Activated CD8-positive, alpha-beta memory T cell treated with anti-CD3 and anti-CD28 coated beads, Interleukin-2, amount 10 ng/mL, durations not matched to agents 7 days and 5 days (primary cell): Measurements from ENCODE around the gene ATR. TPM values are rescaled to one million over a fixed set of nuclear protein-coding genes. Genes with fewer than 3 reads are reported as not detected.
"Not testable (repeated sequence)": the region's sequence is repeated elsewhere in the genome, so short reads cannot be mapped to it uniquely, and the experiment has no call there.

Experiments used
- ATAC-seq: fragments of 150-1000 bp; cut with Tn5 transposase; one replicate; pipeline ENCODE4 v1.10.0; 2021; ENCODE audit warnings: moderate library complexity
- CTCF ChIA-PET: fragments of 350-600 bp; sonication (Branson Sonifier 250); formaldehyde crosslinking; loops from one replicate; lab custom pipeline; 2021; ENCODE audit warnings: antibody characterized with exemption; lab: Charles Lee
- DNase-seq: peaks from one replicate; pipeline ENCODE4 v3.0.0-alpha.2; 2020
- H3K27ac Mint-ChIP-seq: one replicate; pipeline ENCODE4 v1.8.0; 2021; ENCODE audit warnings: mild to moderate bottlenecking, mixed read lengths
- H3K27me3 Mint-ChIP-seq: one replicate; pipeline ENCODE4 v1.8.0; 2021; ENCODE audit warnings: mixed read lengths
- H3K36me3 Mint-ChIP-seq: one replicate; pipeline ENCODE4 v1.8.0; 2021; ENCODE audit warnings: mild to moderate bottlenecking, mixed read lengths
- H3K4me1 Mint-ChIP-seq: one replicate; pipeline ENCODE4 v1.8.0; 2021; ENCODE audit warnings: mixed read lengths
- H3K4me3 Mint-ChIP-seq: one replicate; pipeline ENCODE4 v1.8.0; 2021; ENCODE audit warnings: mild to moderate bottlenecking, moderate library complexity, mixed read lengths
- H3K9me3 Mint-ChIP-seq: one replicate; pipeline ENCODE4 v1.8.0; 2022; ENCODE audit warnings: low read depth, mixed read lengths
- total RNA-seq, 2 experiments: library from RNA; stranded (reverse); gene quantifications; one replicate each; pipeline ENCODE4 v1.2.3, GENCODE V29; 2021

The ATR gene
- total RNA-seq, 2 experiments from 2014 or later = 34.9 to 40.0 TPM

DNA sequence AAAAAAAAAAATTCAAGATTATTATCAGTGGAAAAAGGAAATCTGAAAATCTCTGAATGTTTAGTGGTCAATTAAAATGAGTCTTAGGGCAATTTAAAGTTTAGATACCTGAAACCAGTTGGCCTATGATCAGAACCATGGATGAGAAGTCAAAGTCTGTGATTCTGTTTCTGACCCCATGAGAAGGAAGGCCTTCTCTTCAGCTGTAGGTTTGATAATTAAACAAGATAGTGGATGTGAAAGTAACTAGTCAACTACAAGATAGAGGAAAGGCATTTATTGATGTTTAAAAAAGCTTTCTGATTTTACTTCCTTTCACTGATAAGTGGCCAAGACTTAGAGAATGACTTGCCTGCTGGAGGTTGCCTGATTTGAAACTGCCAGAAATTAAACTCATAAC is 26.4 kb upstream of the ATR start:
- no peaks in the 10 kb centered on the region for H3K27me3 Mint-ChIP-seq
- H3K4me1 Mint-ChIP-seq = no peaks in the 10 kb centered on the region
- CTCF ChIA-PET = interaction anchor here (1.0 kb wide), 1 partner anchor 85 kb away, joined by 3 read pairs; no protein-coding TSS in a partner anchor

DNA sequence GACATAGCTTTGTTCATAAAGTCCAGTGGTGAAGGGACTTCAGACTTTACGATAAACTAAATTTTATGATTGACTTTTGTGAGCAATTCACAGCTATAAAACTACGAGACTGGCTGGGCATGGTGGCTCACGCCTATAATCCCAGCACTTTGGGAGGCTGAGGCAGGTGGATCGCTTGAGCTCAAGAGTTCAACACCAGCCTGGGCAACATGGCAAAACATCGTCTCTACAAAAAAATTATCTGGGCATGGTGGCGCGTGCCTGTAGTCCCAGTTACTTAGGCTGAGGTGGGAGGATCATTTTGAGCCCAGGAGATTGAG is 24.8 kb upstream of the ATR start:
- DNase-seq, H3K4me3 Mint-ChIP-seq, H3K36me3 Mint-ChIP-seq, H3K27me3 Mint-ChIP-seq, ATAC-seq, H3K9me3 Mint-ChIP-seq, H3K27ac Mint-ChIP-seq, H3K4me1 Mint-ChIP-seq, CTCF ChIA-PET: not testable (repeated sequence)

More for the DNA sequence above, 26.4 kb upstream of the ATR start:
- ATAC-seq (no peak), DNase-seq (no peak)
- H3K27ac Mint-ChIP-seq = no peak overlapping the region
- H3K36me3 Mint-ChIP-seq = no peaks in the 10 kb centered on the region
- no peak overlapping the region for H3K4me3 Mint-ChIP-seq
- no peaks in the 10 kb centered on the region for H3K9me3 Mint-ChIP-seq

DNA sequence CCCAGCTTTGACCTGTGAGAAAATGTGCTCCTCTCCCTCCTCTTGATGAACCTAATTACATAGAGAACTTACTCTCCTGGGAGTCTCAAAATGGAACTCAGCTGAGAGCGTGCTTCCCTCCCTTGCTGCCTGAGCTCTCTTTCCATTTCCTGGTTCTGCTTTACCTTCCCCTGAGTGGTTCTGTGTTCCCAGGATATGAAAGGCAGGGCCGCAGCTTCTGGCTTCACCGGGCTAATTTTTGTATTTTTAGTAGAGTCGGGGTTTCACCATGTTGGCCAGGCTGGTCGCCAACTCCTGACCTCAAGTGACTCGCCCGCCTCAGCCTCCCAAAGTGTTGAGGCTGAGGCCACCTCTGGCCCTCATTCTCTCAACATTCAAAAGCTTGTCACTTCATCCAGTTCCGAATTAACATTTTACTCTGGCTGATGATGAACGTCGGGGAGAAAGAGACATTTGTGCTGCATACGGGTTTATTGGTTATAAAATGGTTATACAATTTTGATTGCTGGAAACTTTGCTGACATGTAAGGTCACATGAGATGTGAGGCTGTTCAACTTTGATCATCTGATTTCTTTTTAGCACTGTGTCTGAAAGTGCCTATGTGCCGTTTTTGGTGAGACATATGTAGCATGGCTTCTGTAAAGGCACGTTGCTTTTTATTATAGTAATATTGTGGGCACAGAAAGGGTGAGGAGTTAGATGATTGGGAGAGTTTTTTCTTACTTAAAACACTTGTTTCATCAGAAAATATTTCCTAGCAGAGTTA is 24.3 kb upstream of the ATR start:
- H3K27ac Mint-ChIP-seq = no peak overlapping the region
- peaks cover 2% of the 10 kb centered on the region for H3K4me1 Mint-ChIP-seq
- H3K4me3 Mint-ChIP-seq = no peak overlapping the region
- no peaks in the 10 kb centered on the region for H3K36me3 Mint-ChIP-seq
- DNase-seq (no peak), ATAC-seq (no peak)
- CTCF ChIA-PET = interaction anchor here (1.1 kb wide), 1 partner anchor 392 kb away, joined by 3 read pairs; no protein-coding TSS in a partner anchor
- no peaks in the 10 kb centered on the region for H3K9me3 Mint-ChIP-seq
- H3K27me3 Mint-ChIP-seq = no peaks in the 10 kb centered on the region

DNA sequence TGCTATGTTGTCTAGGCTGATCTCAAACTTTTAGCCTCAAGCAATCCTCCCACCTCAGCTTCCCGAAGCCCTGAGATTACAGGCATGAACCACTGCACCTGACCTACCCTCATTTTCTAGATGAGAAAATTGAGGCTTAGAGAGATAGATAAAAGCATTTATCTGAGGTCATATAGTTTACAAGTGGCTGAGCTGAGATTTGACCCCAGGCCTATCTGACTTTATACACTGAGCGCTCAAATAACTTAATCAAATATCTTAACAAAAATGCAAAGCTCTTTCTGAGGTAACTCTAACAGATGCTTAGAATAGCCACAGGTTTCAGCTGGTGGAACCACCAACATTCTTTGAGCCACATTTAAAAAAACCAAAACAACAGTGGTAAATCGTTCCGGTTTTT is 23.2 kb upstream of the ATR start:
- CTCF ChIA-PET = interaction anchor here (1.1 kb wide), 1 partner anchor 393 kb away, joined by 3 read pairs; no protein-coding TSS in a partner anchor
- H3K4me3 Mint-ChIP-seq = no peak overlapping the region
- no peak overlapping the region for H3K27ac Mint-ChIP-seq
- H3K36me3 Mint-ChIP-seq = no peaks in the 10 kb centered on the region
- no peak for DNase-seq
- H3K4me1 Mint-ChIP-seq = peaks cover 10% of the 10 kb centered on the region
- peaks cover 2% of the 10 kb centered on the region for H3K27me3 Mint-ChIP-seq
- no peak for ATAC-seq
- no peaks in the 10 kb centered on the region for H3K9me3 Mint-ChIP-seq

DNA sequence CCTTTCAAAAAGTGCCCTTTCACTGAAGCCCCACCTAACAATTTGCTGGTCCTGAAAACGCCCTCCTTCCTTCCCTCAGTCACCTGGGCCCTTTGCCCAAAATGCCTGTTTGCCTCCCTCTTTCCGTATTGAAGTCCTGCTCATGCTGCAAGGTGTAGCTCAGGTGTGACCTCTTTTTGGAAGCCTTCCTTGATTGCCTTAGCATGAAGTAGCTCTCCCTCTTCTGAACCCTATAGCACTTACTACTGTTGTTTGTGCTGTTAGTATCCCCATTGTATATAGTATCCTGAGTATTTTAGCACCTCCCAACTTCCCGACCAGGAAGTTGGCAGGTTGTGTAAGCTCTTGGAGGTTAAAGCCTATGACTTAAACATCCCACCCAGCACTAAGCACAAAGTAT is 19.4 kb upstream of the ATR start:
- CTCF ChIA-PET = interaction anchor here (1.2 to 2.1 kb wide), 3 partner anchors 11 to 231 kb away, joined by 5 to 6 read pairs (median 6); no protein-coding TSS in a partner anchor
- no peak overlapping the region for H3K4me3 Mint-ChIP-seq
- DNase-seq (no peak), ATAC-seq (no peak)
- H3K4me1 Mint-ChIP-seq = peaks cover 17% of the 10 kb centered on the region
- H3K27ac Mint-ChIP-seq = no peak overlapping the region
- H3K36me3 Mint-ChIP-seq = no peaks in the 10 kb centered on the region
- no peaks in the 10 kb centered on the region for H3K9me3 Mint-ChIP-seq
- peaks cover 6% of the 10 kb centered on the region for H3K27me3 Mint-ChIP-seq

DNA sequence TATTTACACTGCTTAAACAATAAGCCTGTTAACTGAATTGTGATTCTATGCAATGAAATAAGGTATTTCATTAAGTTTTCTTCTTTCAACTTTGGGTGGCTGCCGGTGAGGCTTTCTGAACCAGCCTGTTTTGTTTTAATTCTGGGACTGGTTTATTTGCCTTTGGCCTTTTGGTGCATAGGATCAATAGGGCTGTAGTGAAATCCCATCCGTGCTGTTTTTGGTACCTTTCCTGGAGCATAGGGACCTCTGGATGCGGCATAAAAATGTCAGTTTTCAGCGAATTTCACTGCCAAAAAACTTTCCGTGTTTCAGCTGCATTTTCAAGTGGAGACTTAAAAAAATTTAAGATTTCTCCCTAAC is 18.2 kb upstream of the ATR start:
- H3K9me3 Mint-ChIP-seq = no peaks in the 10 kb centered on the region
- CTCF ChIA-PET = interaction anchor here (1.2 to 2.1 kb wide), 3 partner anchors 10 to 127 kb away, joined by 4 to 6 read pairs (median 5); partner anchors contain the start of gene TRPC1
- no peaks in the 10 kb centered on the region for H3K36me3 Mint-ChIP-seq
- no peak for ATAC-seq
- peaks cover 17% of the 10 kb centered on the region for H3K4me1 Mint-ChIP-seq
- H3K27me3 Mint-ChIP-seq = peaks cover 6% of the 10 kb centered on the region
- peak overlapping the region; percentile 49 for H3K27ac Mint-ChIP-seq
- H3K4me3 Mint-ChIP-seq = peak overlapping the region; percentile 96
- DNase-seq = no peak

DNA sequence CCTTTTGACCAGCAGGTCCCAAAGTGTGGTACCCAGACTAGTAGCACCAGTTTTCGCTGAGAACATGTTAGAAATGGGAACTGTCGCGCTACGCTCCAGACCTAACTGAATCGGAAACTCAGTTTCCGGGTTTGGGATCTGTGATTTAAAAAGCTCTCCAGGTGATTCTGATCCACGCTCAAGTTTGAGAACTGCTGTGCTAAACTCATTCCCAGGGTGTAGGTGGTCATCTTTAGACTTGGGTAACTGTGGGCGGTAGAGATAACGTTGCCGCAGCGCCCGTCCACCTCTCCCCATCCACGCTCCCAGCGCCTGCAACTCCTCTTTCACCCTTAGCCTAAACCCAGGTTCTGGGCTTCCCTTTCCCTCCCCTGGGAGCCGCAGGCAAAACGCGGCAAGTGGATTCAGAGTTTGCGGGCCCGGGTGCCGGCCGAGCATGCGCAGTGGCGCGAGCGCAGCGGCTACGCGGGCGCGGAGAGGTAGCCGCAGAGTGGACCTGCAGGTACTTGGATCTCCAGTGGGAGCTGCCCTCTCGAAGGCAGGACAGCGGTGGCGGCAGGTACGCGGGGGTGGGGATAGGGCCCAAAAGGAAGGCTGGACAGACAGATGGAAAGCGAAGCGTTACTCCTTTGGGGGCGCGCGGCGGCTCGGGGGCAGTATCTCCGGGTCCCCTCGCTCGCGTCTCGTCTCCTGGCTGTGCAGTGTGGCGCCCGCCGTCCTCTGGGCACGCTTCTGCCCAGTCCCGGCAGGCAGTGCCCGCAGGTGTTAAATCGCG is 17.6 kb upstream of the ATR start, which contains the start of gene PLS1:
TSS of gene PLS1 (plus strand) at position 443 of the 775 bp plus-strand sequence. CDS start 67,845 bp downstream, outside the sequence.
- ATAC-seq (peak; percentile 95), DNase-seq (peak; percentile 85)
- Mint-ChIP-seq H3K27ac (peak within 1 kb of the TSS; percentile 64), H3K4me1 (peaks cover 17% of the 10 kb centered on the region), H3K27me3 (peaks cover 6% of the 10 kb centered on the region), H3K4me3 (peak within 1 kb of the TSS; percentile 96), H3K9me3 (no peaks in the 10 kb centered on the region), H3K36me3 (no peaks in the 10 kb centered on the region)
- CTCF ChIA-PET = interaction anchor here (1.1 to 2.1 kb wide), 4 partner anchors 9 to 128 kb away, joined by 3 to 6 read pairs (median 4); partner anchors contain the start of gene TRPC1

DNA sequence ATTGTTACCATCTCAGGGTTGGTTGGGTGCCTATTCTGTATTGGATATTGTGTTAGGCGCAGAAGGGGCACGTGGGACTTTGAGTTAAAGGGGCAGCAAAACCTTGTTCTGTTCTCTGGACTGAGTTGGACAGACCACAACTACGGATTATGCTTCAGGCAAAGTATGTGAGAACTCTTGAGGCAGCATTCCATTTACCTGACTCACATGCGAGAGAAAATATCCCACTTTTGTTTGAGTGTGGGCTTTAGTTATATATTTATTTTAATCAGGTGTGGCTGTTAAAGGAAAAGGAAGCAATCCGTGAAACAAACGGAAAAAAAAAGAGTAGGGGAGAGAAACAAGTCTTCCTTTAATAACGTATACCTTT is 17.0 kb upstream of the ATR start:
- Mint-ChIP-seq H3K27ac (no peak overlapping the region), H3K27me3 (peaks cover 6% of the 10 kb centered on the region), H3K4me1 (peaks cover 17% of the 10 kb centered on the region), H3K4me3 (peak overlapping the region; percentile 96), H3K9me3 (no peaks in the 10 kb centered on the region), H3K36me3 (no peaks in the 10 kb centered on the region)
- CTCF ChIA-PET = interaction anchor here (1.1 kb wide), 1 partner anchor 9 kb away, joined by 3 read pairs; no protein-coding TSS in a partner anchor
- ATAC-seq (no peak), DNase-seq (no peak)

DNA sequence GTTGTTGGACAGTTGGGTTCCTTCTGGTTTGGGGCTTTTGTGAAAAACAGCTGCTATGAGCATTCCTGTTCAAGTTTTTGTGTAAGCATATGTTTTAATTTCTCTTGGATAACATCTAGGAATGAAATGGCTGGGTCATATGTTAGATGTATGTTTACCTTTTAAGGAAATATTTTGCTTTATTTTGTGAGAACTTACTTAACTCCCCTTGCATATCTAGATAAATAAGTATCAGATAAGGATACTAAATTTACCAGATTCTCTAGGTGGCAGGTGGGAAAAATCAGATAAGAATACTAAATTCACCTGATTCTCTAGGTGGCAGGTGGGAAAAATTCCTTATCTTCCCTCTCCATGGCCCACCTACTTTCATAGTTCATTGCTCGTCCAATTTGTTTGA is 16.6 kb upstream of the ATR start:
- H3K27ac Mint-ChIP-seq = no peak overlapping the region
- DNase-seq (no peak), ATAC-seq (no peak)
- H3K4me1 Mint-ChIP-seq = peaks cover 17% of the 10 kb centered on the region
- H3K4me3 Mint-ChIP-seq = peak overlapping the region; percentile 96
- peaks cover 7% of the 10 kb centered on the region for H3K27me3 Mint-ChIP-seq
- CTCF ChIA-PET = interaction anchor here (1.1 kb wide), 1 partner anchor 8 kb away, joined by 3 read pairs; no protein-coding TSS in a partner anchor
- H3K36me3 Mint-ChIP-seq = no peaks in the 10 kb centered on the region
- no peaks in the 10 kb centered on the region for H3K9me3 Mint-ChIP-seq

DNA sequence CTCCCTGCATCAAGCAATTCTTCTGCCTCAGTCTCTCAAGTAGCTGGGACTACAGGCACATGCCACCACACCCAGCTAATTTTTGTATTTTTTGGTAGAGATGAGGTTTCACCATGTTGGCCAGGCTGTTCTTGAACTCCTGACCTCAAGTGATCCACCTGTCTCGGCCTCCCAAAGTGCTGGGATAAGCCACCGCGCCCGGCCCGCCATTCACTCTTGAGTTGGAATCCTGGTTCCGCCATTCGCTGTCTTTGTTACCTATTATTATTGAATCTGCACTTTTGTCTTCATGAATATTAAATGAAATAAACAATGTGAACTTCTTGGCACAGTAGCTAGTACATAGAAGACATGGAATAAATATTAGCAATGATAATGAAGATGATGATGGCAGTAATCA is 13.7 kb upstream of the ATR start:
- not testable (repeated sequence) for H3K36me3 Mint-ChIP-seq, H3K4me3 Mint-ChIP-seq, H3K27ac Mint-ChIP-seq, ATAC-seq, H3K9me3 Mint-ChIP-seq, DNase-seq
- CTCF ChIA-PET = interaction anchor here (1.3 kb wide), 1 partner anchor 403 kb away, joined by 3 read pairs; no protein-coding TSS in a partner anchor
- H3K27me3 Mint-ChIP-seq = peaks cover 17% of the 10 kb centered on the region
- H3K4me1 Mint-ChIP-seq = peaks cover 12% of the 10 kb centered on the region

DNA sequence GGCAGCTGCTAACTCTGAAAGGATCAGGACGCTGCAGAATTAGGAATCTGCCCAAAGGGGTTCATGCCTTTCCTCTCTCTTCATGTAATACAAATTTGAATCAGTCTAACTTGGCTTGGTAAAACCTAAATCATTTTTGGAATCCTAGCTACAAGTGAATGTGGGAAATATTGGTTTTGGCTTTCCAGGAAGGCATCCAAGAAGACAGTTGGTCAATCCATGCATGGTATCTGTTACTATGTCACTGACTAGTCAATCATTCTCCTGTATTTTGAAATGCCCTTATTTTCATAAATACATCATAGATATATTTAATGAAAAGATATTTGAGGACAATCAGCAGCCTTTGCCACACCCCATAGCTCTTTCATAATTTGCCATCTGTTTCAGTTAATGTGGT is 10.2 kb upstream of the ATR start:
- DNase-seq (no peak), ATAC-seq (no peak)
- peaks cover 25% of the 10 kb centered on the region for H3K27me3 Mint-ChIP-seq

DNA sequence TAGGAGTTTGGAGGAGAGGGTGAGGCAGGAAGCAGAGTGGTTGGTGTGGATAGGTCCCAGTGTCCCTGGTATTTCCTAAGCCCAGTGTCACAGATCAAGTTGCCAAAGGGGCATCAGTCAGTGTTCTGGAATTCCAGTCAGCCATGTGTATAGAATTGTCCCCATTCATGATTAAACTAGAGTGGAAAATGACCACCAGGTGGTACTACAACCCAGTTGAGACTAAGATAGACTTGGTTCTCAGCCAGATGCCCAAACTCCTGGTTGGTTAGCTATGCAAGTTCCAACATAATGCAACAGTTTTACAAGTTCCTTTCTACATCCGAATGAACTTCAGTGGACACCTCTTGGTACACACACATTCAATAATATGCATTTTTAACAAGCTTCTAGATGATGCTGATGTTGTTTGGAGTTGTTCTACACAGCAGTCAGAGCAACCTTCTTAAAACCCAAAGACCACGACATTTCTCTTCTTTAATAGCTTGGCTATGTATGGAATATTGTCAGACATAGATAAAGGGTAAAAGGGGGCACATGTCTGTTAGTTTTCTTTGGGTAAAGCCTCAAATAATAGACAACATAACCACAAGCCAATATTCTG is 8.4 kb upstream of the ATR start:
- H3K27ac Mint-ChIP-seq = no peak overlapping the region
- DNase-seq (no peak), ATAC-seq (peak; percentile 61)
- no peaks in the 10 kb centered on the region for H3K9me3 Mint-ChIP-seq
- H3K36me3 Mint-ChIP-seq = no peaks in the 10 kb centered on the region
- H3K4me1 Mint-ChIP-seq = no peaks in the 10 kb centered on the region
- CTCF ChIA-PET = interaction anchor here (0.6 to 1.4 kb wide), 10 partner anchors 9 to 415 kb away, joined by 3 to 6 read pairs (median 3); partner anchors contain the start of genes ATR and U2SURP
- no peak overlapping the region for H3K4me3 Mint-ChIP-seq
- peaks cover 33% of the 10 kb centered on the region for H3K27me3 Mint-ChIP-seq

More for the DNA sequence above, 10.2 kb upstream of the ATR start:
- H3K27ac Mint-ChIP-seq = no peak overlapping the region
- CTCF ChIA-PET = interaction anchor here (1.7 kb wide), 1 partner anchor 9 kb away, joined by 6 read pairs; no protein-coding TSS in a partner anchor
- no peak overlapping the region for H3K4me3 Mint-ChIP-seq
- H3K9me3 Mint-ChIP-seq = no peaks in the 10 kb centered on the region
- H3K4me1 Mint-ChIP-seq = no peaks in the 10 kb centered on the region
- no peaks in the 10 kb centered on the region for H3K36me3 Mint-ChIP-seq

DNA sequence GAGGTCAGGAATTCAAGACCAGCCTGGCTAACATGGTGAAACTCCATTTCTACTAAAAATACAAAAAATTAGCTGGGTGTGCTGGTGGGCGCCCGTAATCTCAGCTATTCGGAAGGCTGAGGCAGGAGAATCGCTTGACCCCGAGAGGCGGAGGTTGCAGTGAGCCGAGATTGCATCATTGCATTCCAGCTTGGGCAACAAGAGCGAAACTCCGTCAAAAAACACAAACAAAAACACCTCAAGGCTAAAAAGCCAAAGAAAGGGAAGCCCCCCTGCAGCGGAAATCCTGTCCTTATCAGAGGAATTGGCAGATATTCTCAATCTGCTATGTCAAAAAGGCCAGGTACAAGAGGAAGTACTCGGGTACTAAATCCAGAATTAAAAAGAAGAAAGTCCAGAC is 2.5 kb upstream of the ATR start:
- DNase-seq, H3K4me3 Mint-ChIP-seq, H3K36me3 Mint-ChIP-seq, H3K9me3 Mint-ChIP-seq, CTCF ChIA-PET, H3K27ac Mint-ChIP-seq, ATAC-seq: not testable (repeated sequence)
- Mint-ChIP-seq H3K27me3 (peaks cover 28% of the 10 kb centered on the region), H3K4me1 (peaks cover 25% of the 10 kb centered on the region)
